Ammon's horn (tissue), 1 donor: ENCODE results near the gene TTLL8.

Experiments
- DNase-seq: peaks from one replicate; pipeline ENCODE4 v3.0.0-alpha.2; 2016; ENCODE audit warnings: low spot score

Gene TTLL8

GRCh38 chr22:50082961-50083461 lies 24.9 kb upstream of the TTLL8 start:
- DNase-seq, result no peak

- DNase-seq, result no peak
Measured at GRCh38 chr22:50082197-50082715, 24.2 kb upstream of the TTLL8 start.

- DNase-seq, result no peak
Measured at GRCh38 chr22:50081426-50082196, 23.5 kb upstream of the TTLL8 start.

- no peak for DNase-seq
Measured at GRCh38 chr22:50080077-50080465, 22.0 kb upstream of the TTLL8 start.

GRCh38 chr22:50078761-50079160 lies 20.7 kb upstream of the TTLL8 start:
- DNase-seq, result no peak

DNA sequence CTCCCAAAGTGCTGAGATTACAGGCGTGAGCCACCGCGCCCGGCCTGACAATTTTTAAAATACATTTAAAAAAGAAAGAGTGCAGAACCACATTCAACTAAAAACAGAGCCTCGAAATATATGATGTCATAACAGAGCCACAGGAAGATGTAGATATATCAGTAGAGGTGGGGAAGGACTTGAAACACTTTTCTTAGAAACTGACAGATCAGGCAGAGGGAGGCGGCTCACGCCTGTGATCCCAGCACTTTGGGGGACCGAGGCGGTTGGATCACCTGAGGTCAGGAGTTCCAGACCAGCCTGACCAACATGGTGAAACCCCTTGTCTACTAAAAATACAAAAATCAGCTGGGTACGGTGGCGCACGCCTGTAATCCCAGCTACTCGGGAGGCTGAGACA lies 20.1 kb upstream of the TTLL8 start:
- DNase-seq, result no peak

DNA sequence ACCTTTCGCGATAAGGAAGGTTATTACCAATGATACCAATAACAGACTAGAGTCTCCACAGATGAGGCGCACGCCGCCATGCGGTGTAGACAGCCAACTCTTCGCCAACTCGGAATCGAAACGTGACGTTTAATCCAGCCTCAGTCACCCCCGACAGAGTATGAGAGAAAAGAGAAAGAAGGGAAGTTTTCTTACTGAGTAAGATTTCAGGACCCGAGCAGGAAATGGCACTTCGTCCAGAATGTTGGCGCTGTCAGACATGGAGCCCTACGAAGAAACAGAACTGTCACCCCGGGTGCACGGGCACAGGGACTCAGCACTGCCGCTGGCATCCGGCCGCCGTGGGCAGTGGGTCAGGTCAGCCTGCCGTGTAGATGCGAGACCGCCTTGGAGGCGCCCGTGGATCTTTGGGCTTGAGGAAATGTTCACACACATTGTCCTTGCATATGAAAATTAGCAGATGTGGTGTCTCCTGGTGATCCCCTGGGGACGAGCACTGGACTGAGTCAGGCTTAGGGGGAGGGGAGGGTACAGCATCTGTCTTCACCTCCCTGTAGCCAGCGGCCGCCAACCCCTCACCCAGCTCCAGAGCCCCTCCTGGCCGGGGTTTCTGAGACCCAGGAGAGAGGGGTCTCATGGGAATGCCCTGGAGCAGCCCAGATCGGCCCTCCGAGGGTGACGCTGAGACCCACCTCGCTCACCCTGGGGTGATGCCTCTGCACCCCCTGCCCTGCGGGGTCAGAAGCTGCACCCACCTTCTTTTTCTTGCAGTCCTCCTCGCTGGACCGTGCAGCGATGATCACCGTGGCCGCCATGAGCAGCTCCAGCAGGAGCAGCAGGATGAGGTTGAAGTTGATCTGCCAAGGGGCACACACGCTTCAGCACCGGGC lies 18.8 kb upstream of the TTLL8 start:
- no peak for DNase-seq

DNA sequence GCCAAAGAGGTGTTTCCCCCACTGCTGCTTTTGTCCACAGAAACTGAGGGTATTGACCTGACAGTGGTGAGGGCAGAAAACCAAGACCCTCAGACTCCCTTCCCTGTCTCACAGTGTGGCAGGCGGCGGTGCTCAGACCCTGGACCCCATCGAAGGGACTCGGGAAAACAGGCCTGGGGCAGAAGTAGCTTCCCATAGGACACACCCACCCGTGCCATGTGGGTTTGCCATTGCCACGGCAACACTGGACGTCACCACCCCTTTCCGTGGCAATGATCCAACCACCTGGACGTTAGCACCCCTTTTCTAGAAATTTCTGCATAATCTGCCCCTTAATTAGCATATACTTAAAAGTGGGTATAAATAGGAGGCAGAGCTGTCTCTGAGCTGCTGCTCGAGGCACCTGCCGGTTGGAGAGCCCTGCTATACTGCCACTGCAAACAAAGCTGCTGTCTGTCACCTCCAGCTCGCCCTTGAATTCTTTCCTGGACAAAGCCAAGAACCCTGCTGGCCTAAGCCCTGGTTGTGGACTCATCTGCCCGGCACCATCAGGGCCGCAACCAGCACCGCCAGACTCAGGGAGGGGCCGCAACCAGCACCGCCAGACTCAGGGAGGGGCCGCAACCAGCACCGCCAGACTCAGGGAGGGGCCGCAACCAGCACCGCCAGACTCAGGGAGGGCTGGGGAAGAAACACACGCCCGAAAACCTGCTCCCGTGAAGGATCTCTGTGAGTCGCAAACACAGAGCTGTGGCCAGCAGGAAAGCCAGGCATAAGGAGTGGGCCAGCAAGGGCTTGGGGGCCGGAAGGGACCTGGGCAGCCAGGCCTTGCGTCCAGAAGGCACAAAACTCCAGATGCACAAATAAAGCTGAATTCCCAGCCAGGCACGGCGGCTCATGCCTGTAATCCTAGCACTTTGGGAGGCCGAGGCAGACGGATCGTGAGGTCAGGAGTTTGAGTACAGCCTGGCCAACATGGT lies 16.7 kb upstream of the TTLL8 start:
- DNase-seq, result peak; percentile 32

- DNase-seq, result no peak
Measured at GRCh38 chr22:50074056-50074455, 16.0 kb upstream of the TTLL8 start.

DNA sequence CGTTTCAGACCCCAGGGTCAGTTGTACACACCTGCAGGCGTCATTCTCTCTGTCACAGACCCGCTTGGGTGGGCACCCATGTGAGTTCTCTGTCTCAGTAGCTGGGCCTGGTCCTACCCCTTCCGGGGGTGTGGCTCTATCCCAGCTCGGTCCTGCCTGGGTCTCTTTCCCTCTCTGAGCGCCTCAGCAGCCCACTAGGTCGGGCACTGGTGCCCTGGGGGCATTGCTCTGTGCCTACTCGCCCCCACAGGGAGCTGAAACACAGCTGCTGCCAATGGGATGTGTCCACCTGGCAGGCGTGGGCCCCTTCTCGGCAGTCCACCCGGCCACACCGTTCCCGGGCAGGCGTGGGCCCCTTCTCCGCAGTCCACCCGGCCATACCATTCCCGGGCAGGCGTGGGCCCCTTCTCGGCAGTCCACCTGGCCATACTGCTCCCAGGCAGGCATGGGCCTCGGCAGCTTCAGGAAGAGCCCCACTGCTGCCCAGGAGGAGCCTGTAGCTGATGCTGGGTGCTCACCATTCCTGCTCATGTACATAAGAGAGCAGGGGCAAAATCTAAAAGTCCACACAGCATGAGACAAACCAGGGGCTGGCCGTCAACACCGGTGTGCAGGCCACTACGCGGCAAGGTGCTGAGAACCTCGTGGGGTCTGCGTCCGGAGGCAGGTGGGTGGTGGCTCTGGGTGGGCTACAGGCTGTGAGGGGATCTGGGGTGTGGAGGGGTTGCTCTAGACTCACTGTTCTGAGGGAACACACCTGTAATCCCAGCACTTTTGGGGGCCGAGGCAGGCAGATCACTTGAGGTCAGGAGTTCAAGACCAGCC lies 14.8 kb upstream of the TTLL8 start:
- DNase-seq, result no peak

- DNase-seq, result no peak
Measured at GRCh38 chr22:50072167-50072555, 14.1 kb upstream of the TTLL8 start.

- DNase-seq, result no peak
Measured at GRCh38 chr22:50071432-50072166, 13.5 kb upstream of the TTLL8 start.

DNA sequence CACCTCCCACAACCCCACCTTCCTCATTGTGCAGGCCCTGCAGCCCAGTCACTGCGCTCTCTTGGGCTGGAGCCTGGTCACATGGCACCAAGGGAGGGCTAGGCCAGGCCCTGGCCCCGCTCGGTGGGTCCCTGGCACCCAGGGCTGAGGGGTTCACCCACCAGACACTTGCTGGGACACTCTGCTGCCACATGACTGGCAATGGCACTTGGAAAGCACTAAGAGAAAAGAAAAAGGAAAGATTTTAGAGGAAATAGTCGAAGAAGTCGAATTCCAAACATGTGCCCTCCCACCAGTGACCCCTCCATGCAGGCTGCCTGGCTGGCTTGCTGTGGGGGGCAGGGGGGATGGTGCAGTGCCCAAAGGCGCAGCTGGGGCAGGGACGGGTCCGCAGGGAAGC lies 12.3 kb upstream of the TTLL8 start:
- no peak for DNase-seq

- DNase-seq, result no peak
Measured at GRCh38 chr22:50068096-50068495, 10.0 kb upstream of the TTLL8 start.

DNA sequence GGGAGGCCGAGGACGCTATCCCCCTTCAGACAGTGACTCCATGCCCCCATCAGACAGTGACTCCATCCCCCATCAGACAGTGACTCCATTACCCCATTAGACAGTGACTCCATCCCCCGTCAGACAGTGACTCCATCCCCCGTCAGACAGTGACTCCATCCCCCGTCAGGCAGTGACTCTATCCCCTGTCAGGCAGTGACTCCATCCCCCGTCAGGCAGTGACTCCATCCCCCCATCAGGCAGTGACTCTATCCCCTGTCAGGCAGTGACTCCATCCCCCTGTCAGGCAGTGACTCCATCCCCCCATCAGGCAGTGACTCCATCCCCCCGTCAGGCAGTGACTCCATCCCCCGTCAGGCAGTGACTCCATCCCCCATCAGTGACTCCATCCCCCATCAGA lies 9.1 kb upstream of the TTLL8 start:
- DNase-seq, result no peak

DNA sequence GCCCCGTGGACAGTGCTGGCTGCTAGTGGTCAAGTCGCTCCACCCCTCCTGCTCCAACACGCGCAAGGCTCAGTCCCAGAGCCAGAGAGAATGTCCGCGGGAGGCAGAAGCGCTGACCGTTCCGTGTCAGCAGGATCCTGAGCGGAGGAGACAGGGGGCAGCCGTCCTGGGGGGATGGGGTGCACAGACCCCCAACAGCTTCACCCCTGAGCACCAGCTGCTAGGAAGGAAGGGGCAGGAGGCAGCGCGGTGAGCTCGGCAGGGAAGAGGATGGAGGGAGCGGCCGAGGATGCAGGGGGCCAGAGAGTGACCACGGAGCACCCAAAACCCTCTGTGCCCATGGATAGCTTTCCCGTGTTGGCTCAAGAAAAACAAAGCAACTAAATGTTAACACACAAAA lies 6.4 kb upstream of the TTLL8 start:
- DNase-seq, result no peak

GRCh38 chr22:50063589-50064393 lies 5.7 kb upstream of the TTLL8 start:
- DNase-seq, result no peak

DNA sequence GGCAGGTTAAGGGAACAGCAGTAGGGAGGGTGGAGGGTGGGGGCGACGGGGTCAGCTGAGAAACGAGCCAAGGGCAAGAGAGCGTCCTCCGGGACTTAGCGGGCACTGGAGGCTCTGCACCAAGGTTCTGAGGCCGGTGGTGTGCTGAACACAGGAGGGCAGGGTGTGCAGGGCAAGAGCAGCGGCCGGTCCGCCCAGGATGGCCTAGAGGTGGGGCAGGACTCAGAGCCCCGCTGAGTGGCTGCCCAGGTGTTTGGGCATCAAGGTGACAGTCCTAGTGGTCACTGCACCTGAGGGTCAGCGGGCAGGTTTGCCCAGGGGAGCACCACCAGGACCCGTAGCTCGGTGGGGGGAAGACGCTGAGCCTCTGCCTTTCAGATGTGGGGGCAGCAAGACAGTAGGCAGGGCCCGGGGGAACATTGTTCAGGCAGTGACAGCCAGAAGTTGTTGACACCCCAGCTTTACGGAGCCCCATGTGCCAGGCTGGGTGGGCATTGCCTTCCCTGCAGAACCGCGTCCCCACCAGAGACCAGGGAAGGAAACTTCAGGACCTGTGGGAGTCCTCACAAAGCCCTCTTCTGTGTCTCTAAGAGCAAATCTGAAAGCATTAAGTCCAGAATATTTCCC lies 4.5 kb upstream of the TTLL8 start:
- no peak for DNase-seq
